GM19397 (cell line): ENCODE measurements around the gene GTF2H3.

Experiments used
- ATAC-seq: cut with Tn5 transposase; IDR thresholded peaks from one replicate; pipeline ENCODE4 v1.9.1; 2021; ENCODE audit warnings: mild to moderate bottlenecking, moderate library complexity; ENCODE audit not compliant: unreplicated experiment

GTF2H3 gene

GRCh38 chr12:123707466-123707865 lies 73.8 kb downstream of the GTF2H3 start:
- ATAC-seq: no peak
